ENCODE measurements around the gene PPP4C. TPM values are rescaled to one million over a fixed set of nuclear protein-coding genes. Genes with fewer than 3 reads are reported as not detected.

Gene PPP4C
- total RNA-seq, 1 experiment from 2014 or later, result 134 TPM

GRCh38 chr16:30060836-30061554 lies 14.8 kb upstream of the PPP4C start:
- H3K27me3 ChIP-seq (replicated peaks; ENCODE audit: control insufficient read depth, insufficient read depth, low read length), result no peaks in the 10 kb centered on the region
- H3K36me3 Mint-ChIP-seq (ENCODE audit: insufficient read depth, unreplicated experiment), result peaks cover 22% of the 10 kb centered on the region
- no peak for TF ChIP-seq CTCF (IDR thresholded peaks at IDR 0.05; ENCODE audit: insufficient read depth in 1 of 2, low read depth in 1 of 2, low read length in 1 of 2, severe bottlenecking in 1 of 2, unreplicated experiment in 1 of 2)
- POLR2A ChIA-PET, result no interaction called here
- H3K27me3 Mint-ChIP-seq (ENCODE audit: insufficient read depth, unreplicated experiment), result no peaks in the 10 kb centered on the region
- CTCF ChIA-PET, result no interaction called here
- no TSS peak for BruUV-seq (replicated peaks)
- peaks cover 6% of the 10 kb centered on the region for H3K4me1 Mint-ChIP-seq (ENCODE audit: low read depth, unreplicated experiment)
- no peak overlapping the region for H3K4me3 ChIP-seq (ENCODE audit: low read depth, low read length)
- intact Hi-C loops (cut with micrococcal nuclease; ENCODE audit: unreplicated experiment), result loop anchor here (10.0 kb wide), 1 partner anchor 344 kb away; the partner anchor contains the start of gene ZNF771
- no peaks in the 10 kb centered on the region for H3K36me3 ChIP-seq (ENCODE audit: control insufficient read depth, insufficient read depth, low read length)
- no peaks in the 10 kb centered on the region for H3K9me3 ChIP-seq
- DNase-seq, result no peak
- H3K27ac Mint-ChIP-seq (ENCODE audit: unreplicated experiment), result no peak overlapping the region
- H3K4me3 Mint-ChIP-seq (ENCODE audit: unreplicated experiment), result no peak overlapping the region
- H3K4me1 ChIP-seq, result peaks cover 4% of the 10 kb centered on the region; the same call in 1 of the 2 replicates
- H3K9me3 Mint-ChIP-seq (ENCODE audit: unreplicated experiment), result no peaks in the 10 kb centered on the region

GRCh38 chr16:30063278-30063892 lies 12.4 kb upstream of the PPP4C start:
- CTCF ChIA-PET, result no interaction called here

More at GRCh38 chr16:30063278-30063892, 12.4 kb upstream of the PPP4C start:
- POLR2A ChIA-PET, result no interaction called here
- DNase-seq, result no peak
- peak overlapping the region; percentile 97 for H3K27ac Mint-ChIP-seq (ENCODE audit: unreplicated experiment)
- intact Hi-C loops (cut with micrococcal nuclease; ENCODE audit: unreplicated experiment), result loop anchor here (10.0 kb wide), 1 partner anchor 341 kb away; the partner anchor contains the start of gene ZNF771
- Histone ChIP-seq H3K9me3 (no peaks in the 10 kb centered on the region), H3K4me1 (peaks cover 8% of the 10 kb centered on the region; the same call in 1 of the 2 replicates), H3K4me3 (ENCODE audit: low read depth, low read length) (peak overlapping the region; percentile 87), H3K36me3 (ENCODE audit: control insufficient read depth, insufficient read depth, low read length) (peaks cover 3% of the 10 kb centered on the region), H3K27me3 (replicated peaks; ENCODE audit: control insufficient read depth, insufficient read depth, low read length) (no peaks in the 10 kb centered on the region)
- no TSS peak for BruUV-seq (replicated peaks)
- H3K27me3 Mint-ChIP-seq (ENCODE audit: insufficient read depth, unreplicated experiment), result no peaks in the 10 kb centered on the region
- H3K4me1 Mint-ChIP-seq (ENCODE audit: low read depth, unreplicated experiment), result peaks cover 19% of the 10 kb centered on the region
- H3K36me3 Mint-ChIP-seq (ENCODE audit: insufficient read depth, unreplicated experiment), result peaks cover 44% of the 10 kb centered on the region
- H3K9me3 Mint-ChIP-seq (ENCODE audit: unreplicated experiment), result no peaks in the 10 kb centered on the region
- no peak for TF ChIP-seq CTCF (IDR thresholded peaks at IDR 0.05; ENCODE audit: insufficient read depth in 1 of 2, low read depth in 1 of 2, low read length in 1 of 2, severe bottlenecking in 1 of 2, unreplicated experiment in 1 of 2)
- peak overlapping the region; percentile 95 for H3K4me3 Mint-ChIP-seq (ENCODE audit: unreplicated experiment)

Data from Caco-2 (cell line).